COLO829 (cell line): ENCODE data around the gene QSOX2.

Experiments used
- DNase-seq: peaks from one replicate; pipeline ENCODE4 v3.0.0; 2012; ENCODE audit warnings: low spot score

QSOX2 gene

GRCh38 chr9:136173648-136174290 lies 71.8 kb downstream of the QSOX2 start:
- DNase-seq = no peak

DNA sequence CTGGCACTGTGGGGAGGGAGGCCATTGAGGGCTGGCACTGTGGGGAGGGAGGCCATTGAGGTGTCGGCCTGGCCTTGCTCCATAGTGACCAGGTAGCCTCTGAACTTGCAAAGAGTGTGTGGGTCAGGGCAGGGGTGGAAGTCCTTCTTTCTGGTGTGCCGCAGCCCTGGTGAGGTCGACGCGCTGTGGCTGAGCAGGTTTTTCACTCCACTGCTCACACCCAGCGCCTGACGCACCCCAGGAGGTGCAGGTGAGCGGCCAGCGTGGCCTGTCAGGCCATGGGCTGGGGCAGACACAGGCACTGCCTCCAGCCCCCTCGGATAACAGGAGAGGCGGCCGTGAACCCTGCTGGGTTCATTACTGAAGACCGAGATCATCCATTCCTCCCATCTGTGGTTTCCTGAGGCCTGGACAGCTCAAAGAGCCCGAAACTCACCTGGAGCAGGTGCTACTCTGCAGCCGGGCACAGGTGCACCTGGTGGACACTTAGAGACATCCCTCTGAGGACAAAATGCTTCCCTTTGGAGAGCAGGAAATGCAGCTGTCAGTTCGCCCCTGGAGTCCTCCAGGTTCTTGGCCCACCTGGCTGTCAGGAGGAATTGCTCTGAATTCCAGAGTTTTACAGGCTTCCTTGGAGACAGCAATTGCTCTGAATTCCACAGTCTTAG lies 73.1 kb downstream of the QSOX2 start:
- DNase-seq = no peak

- no peak for DNase-seq
Measured at GRCh38 chr9:136171801-136172411, 73.7 kb downstream of the QSOX2 start.

- no peak for DNase-seq
Measured at GRCh38 chr9:136171009-136171800, 74.4 kb downstream of the QSOX2 start.

GRCh38 chr9:136170006-136170901 lies 75.4 kb downstream of the QSOX2 start:
- no peak for DNase-seq

- no peak for DNase-seq
Measured at GRCh38 chr9:136169495-136169894, 76.1 kb downstream of the QSOX2 start.

- no peak for DNase-seq
Measured at GRCh38 chr9:136163248-136163850, 82.3 kb downstream of the QSOX2 start.

GRCh38 chr9:136160995-136161610 lies 84.5 kb downstream of the QSOX2 start:
- DNase-seq = no peak

GRCh38 chr9:136160381-136160841 lies 85.2 kb downstream of the QSOX2 start:
- DNase-seq = no peak

GRCh38 chr9:136159851-136160250 lies 85.8 kb downstream of the QSOX2 start:
- no peak for DNase-seq

DNA sequence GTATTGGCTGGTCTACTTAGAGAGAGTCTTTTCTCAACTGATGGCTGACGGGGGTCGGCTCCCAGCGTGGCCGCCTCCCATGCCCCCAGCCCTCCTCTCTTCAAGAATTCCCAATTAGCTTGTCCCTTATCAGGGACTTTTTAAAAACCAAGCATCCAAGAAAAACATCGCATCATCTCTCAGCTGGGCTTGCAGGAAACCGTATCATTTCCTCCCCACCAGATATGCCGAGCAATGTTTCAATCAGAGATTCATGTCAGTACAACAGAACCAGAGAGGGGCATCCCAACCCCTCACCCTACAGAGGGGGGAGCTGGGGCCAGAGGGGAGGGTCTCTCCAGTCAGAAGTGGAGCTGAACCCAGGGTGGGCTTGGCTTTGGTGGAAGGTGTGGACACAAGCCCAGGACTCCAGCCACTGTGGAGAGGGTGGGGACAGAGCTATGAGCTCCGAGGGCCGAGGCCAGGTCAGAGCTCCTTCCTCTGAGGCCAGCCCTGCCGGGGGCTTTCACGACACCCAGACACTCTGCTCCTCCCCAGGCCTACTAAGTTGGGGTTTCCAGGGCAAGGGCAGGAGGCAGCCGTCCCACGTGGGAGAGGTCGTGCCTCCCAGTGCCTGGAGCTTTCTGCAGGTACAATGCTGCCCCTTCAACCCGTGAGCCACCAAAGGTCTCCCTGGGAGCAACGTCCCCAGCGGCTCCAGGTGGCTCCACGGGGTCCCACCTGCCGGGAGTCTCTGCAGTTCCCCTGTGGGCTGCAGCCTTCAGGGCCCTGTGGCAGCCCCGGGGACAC lies 87.9 kb downstream of the QSOX2 start:
- DNase-seq = no peak
